Esophagus muscularis mucosa (tissue), 4 donors: ENCODE results near the gene SLC44A2. TPM values are rescaled to one million over a fixed set of nuclear protein-coding genes. Genes with fewer than 3 reads are reported as not detected.

Experiments
- DNase-seq: peaks from one replicate; pipeline ENCODE4 v3.0.0-alpha.2; 2017; ENCODE audit errors: extremely low spot score
- H3K27ac ChIP-seq, 4 donors: fragments of 200-600 bp; sonication (generic); replicated peaks in 1 of 4; 1 replicate in 3 of 4; 2 replicates in 1 of 4; pipeline ENCODE4 v1.5.1; 2016 to 2019; ENCODE audit warnings: mild to moderate bottlenecking in 1 of 4
- H3K27me3 ChIP-seq, 4 donors: fragments of 200-600 bp; sonication (generic); one replicate each; pipeline versions ENCODE4 v1.5.1 to v1.6.0; 2016 to 2019
- H3K36me3 ChIP-seq, 4 donors: fragments of 200-600 bp; sonication (generic); one replicate each; pipeline ENCODE4 v1.5.1; 2016 to 2019
- H3K4me1 ChIP-seq, 4 donors: fragments of 200-600 bp; sonication (generic); one replicate each; pipeline ENCODE4 v1.5.1; 2016 to 2019
- H3K4me3 ChIP-seq, 4 donors: fragments of 200-600 bp; sonication (generic); 1 replicate in 2 of 4; 2 replicates in 2 of 4; pipeline ENCODE4 v1.5.1; 2016 to 2019; ENCODE audit warnings: mild to moderate bottlenecking in 4 of 4, moderate library complexity in 1 of 4
- H3K9me3 ChIP-seq, 4 donors: fragments of 200-600 bp; sonication (generic); 1 replicate in 3 of 4; 2 replicates in 1 of 4; pipeline ENCODE4 v1.5.1; 2016 to 2019
- EP300 ChIP-seq: sonication (generic); formaldehyde crosslinking; IDR thresholded peaks from one replicate; pipeline ENCODE4 v1.6.1; 2017; ENCODE audit warnings: antibody characterized with exemption
- POLR2A ChIP-seq: fragments of 450-650 bp; IDR thresholded peaks from one replicate; pipeline ENCODE4 v1.6.1; 2017; ENCODE audit warnings: antibody characterized with exemption, moderate library complexity, mild to moderate bottlenecking, low read depth
- POLR2AphosphoS5 ChIP-seq, 2 donors: sonication (generic); formaldehyde crosslinking; IDR thresholded peaks; one replicate each; pipeline ENCODE4 v1.6.1; 2017; ENCODE audit warnings: antibody characterized with exemption in 2 of 2
- WGBS: methylation state at CpG from one replicate; pipeline ENCODE4 v1.1.5; 2018; 5-methylcytosine and 5-hydroxymethylcytosine counted together
- intact Hi-C: fragments of 100-400 bp; cut with DNase I; formaldehyde crosslinking; loops from one replicate; pipeline ENCODE4 v1.15.1; 2023
- total RNA-seq, 4 donors: library from RNA; depleted of rRNA; stranded (reverse); fragments of >200 nt; gene quantifications; one replicate each; pipeline versions ENCODE4 v1.1.0 to v1.2.1, GENCODE V29; 2016
- TF ChIP-seq, protein P1 (sequence below), 3 experiments: fragments of 200-600 bp in 2 of 3; fragments of 450-650 bp in 1 of 3; sonication (generic) in 2 of 3; IDR thresholded peaks; one replicate each; pipeline ENCODE4 v1.5.1; 2017 to 2019; ENCODE audit warnings: antibody characterized with exemption in 3 of 3, mild to moderate bottlenecking in 2 of 3, moderate library complexity in 1 of 3

The SLC44A2 gene
- total RNA-seq, 4 donors from 2014 or later, result 26.2 to 71.2 (median 46.1) TPM

DNA sequence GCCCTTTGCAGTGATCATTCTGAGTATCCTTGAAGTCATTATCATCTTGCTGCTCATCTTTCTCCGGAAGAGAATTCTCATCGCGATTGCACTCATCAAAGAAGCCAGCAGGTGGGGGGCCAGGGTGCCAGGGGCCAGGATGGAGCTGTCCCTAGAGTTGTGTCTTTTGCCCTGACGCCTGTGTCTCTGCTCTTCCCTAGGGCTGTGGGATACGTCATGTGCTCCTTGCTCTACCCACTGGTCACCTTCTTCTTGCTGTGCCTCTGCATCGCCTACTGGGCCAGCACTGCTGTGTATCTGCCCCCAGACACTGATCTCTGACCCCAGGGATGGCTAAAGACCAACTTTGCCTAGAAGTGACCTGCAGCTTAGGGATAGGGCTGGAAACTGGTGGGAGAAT lies 9.6 kb downstream of the SLC44A2 start:
- H3K36me3 ChIP-seq, result peaks cover 28 to 99% (median 94%) of the 10 kb centered on the region in 4 donors
- no peak overlapping the region for H3K4me3 ChIP-seq
- intact Hi-C loops, result no loop called here
- H3K27me3 ChIP-seq, result no peaks in the 10 kb centered on the region
- no peak overlapping the region for H3K27ac ChIP-seq
- no peaks in the 10 kb centered on the region for H3K9me3 ChIP-seq
- peaks cover 0 to 4% (median 2%) of the 10 kb centered on the region in 4 donors for H3K4me1 ChIP-seq
- DNase-seq, result no peak
- TF ChIP-seq POLR2AphosphoS5 (IDR thresholded peaks at IDR 0.05) (no peak), EP300 (no peak), POLR2A (no peak)
- TF ChIP-seq, protein P1, sequence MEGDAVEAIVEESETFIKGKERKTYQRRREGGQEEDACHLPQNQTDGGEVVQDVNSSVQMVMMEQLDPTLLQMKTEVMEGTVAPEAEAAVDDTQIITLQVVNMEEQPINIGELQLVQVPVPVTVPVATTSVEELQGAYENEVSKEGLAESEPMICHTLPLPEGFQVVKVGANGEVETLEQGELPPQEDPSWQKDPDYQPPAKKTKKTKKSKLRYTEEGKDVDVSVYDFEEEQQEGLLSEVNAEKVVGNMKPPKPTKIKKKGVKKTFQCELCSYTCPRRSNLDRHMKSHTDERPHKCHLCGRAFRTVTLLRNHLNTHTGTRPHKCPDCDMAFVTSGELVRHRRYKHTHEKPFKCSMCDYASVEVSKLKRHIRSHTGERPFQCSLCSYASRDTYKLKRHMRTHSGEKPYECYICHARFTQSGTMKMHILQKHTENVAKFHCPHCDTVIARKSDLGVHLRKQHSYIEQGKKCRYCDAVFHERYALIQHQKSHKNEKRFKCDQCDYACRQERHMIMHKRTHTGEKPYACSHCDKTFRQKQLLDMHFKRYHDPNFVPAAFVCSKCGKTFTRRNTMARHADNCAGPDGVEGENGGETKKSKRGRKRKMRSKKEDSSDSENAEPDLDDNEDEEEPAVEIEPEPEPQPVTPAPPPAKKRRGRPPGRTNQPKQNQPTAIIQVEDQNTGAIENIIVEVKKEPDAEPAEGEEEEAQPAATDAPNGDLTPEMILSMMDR (IDR thresholded peaks at IDR 0.05), result no peak
- 80% methylated on average over 4 of the region's 6 CpGs for WGBS

DNA sequence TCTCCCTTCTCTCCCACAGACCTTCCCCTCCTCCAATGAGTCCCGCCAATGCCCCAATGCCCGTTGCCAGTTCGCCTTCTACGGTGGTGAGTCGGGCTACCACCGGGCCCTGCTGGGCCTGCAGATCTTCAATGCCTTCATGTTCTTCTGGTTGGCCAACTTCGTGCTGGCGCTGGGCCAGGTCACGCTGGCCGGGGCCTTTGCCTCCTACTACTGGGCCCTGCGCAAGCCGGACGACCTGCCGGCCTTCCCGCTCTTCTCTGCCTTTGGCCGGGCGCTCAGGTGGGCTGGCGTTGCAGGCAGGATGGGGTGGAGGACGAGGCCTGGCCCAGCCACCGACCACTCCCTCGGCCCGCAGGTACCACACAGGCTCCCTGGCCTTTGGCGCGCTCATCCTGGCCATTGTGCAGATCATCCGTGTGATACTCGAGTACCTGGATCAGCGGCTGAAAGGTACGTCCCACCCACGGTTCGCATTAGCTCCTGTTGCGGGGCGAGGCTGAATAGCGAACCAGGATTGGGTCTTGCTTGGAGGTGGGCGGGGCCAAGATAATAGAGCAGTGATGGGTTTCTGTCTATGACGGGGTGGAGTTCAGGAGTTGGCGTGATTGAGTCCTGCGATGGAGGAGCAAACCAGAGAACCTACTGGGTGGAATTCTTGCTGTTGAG lies 11.1 kb downstream of the SLC44A2 start:
- Histone ChIP-seq H3K9me3 (no peaks in the 10 kb centered on the region), H3K27ac (no peak overlapping the region), H3K4me1 (peaks cover 0 to 4% (median 2%) of the 10 kb centered on the region in 4 donors), H3K36me3 (peaks cover 23 to 99% (median 95%) of the 10 kb centered on the region in 4 donors), H3K27me3 (no peaks in the 10 kb centered on the region), H3K4me3 (no peak overlapping the region)
- intact Hi-C loops, result no loop called here
- DNase-seq, result no peak
- WGBS, result 92% methylated on average over 35 of the region's 37 CpGs
- TF ChIP-seq POLR2AphosphoS5 (IDR thresholded peaks at IDR 0.05), result no peak
- TF ChIP-seq POLR2A, result no peak
- no peak for TF ChIP-seq EP300
- TF ChIP-seq, protein P1 (IDR thresholded peaks at IDR 0.05), result no peak

DNA sequence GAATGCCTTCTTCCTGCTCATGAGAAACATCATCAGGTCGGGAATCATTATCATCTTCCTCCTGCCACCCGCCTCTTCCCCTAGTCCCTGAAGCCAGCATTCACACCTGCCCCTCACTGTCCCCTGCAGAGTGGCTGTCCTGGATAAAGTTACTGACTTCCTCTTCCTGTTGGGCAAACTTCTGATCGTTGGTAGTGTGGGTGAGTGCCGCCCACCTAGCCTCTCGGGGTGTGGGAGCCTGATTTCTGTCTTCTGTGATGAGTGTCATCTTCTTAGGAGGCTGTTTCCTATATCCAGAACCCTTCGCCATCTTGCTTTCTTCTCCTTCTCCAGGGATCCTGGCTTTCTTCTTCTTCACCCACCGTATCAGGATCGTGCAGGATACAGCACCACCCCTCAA lies 12.5 kb downstream of the SLC44A2 start:
- no peak overlapping the region for H3K27ac ChIP-seq
- WGBS, result 68% methylated on average over 8 of the region's 8 CpGs
- peaks cover 25 to 97% (median 92%) of the 10 kb centered on the region in 4 donors for H3K36me3 ChIP-seq
- H3K27me3 ChIP-seq, result no peaks in the 10 kb centered on the region
- no peak for DNase-seq
- TF ChIP-seq, protein P1 (IDR thresholded peaks at IDR 0.05), result no peak
- TF ChIP-seq POLR2A (no peak), POLR2AphosphoS5 (IDR thresholded peaks at IDR 0.05) (no peak), EP300 (no peak)
- peaks cover 2 to 8% (median 4%) of the 10 kb centered on the region in 4 donors for H3K4me1 ChIP-seq
- no peak overlapping the region for H3K4me3 ChIP-seq
- no peaks in the 10 kb centered on the region for H3K9me3 ChIP-seq
- intact Hi-C loops, result no loop called here

DNA sequence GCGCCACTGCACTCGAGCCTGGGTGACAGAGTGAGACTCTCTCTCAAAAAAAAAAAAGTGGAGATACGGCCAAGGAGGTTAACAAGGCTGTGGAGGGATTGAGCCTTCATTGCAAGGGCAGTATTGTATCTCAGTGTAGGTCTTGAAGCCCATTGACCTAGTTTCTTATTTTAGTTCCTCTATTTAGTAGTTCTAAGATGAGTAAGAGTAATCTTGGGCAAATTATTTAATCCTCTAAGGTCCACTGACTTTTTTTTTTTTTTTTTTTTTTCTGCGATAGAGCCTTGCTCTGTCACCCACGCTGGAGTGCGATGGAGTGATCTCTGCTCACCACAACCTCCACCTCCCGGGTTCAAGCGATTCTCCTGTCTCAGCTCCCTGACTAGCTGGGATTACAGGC lies 14.5 kb downstream of the SLC44A2 start:
- Histone ChIP-seq H3K4me1 (peaks cover 17 to 27% (median 20%) of the 10 kb centered on the region in 4 donors), H3K36me3 (peaks cover 20 to 93% (median 84%) of the 10 kb centered on the region in 4 donors), H3K9me3 (no peaks in the 10 kb centered on the region), H3K27ac (no peak overlapping the region), H3K27me3 (no peaks in the 10 kb centered on the region), H3K4me3 (no peak overlapping the region)
- 93% methylated on average over 8 of the region's 8 CpGs for WGBS
- intact Hi-C loops, result no loop called here
- no peak for TF ChIP-seq POLR2AphosphoS5 (IDR thresholded peaks at IDR 0.05)
- no peak for TF ChIP-seq EP300
- TF ChIP-seq POLR2A, result no peak
- TF ChIP-seq, protein P1 (IDR thresholded peaks at IDR 0.05), result no peak
- DNase-seq, result no peak

DNA sequence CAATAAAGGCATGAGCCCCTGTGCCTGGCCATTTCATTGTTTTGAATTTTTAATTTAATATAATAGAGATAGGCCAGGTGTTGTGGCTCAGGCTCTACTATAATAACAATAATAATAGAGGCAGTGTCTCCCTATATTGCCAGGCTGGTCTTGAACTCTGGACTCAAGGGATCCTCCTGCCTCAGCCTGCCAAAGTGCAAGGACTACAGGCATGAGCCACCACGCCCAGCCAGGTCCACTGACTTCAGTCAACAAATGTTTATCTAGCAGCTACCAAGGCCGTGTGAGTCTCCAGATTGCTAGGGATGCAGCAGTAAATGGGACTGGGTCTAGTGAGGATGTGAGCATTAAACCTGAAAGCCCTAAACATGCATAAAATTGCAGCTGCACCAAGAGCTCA lies 15.0 kb downstream of the SLC44A2 start:
- intact Hi-C loops, result no loop called here
- H3K27me3 ChIP-seq, result no peaks in the 10 kb centered on the region
- no peaks in the 10 kb centered on the region for H3K9me3 ChIP-seq
- H3K36me3 ChIP-seq, result peaks cover 16 to 88% (median 79%) of the 10 kb centered on the region in 4 donors
- TF ChIP-seq POLR2AphosphoS5 (IDR thresholded peaks at IDR 0.05), result no peak
- TF ChIP-seq, protein P1 (IDR thresholded peaks at IDR 0.05), result no peak
- TF ChIP-seq POLR2A, result no peak
- TF ChIP-seq EP300, result no peak
- peaks cover 16 to 31% (median 21%) of the 10 kb centered on the region in 4 donors for H3K4me1 ChIP-seq
- H3K27ac ChIP-seq, result no peak overlapping the region
- no peak overlapping the region for H3K4me3 ChIP-seq
- 79% methylated on average over 2 of the region's 2 CpGs for WGBS
- DNase-seq, result no peak
